Fibroblast of lung (primary cell): ENCODE results near the gene ZYG11B. TPM values are rescaled to one million over a fixed set of nuclear protein-coding genes. Genes with fewer than 3 reads are reported as not detected.

Experiments used
- DNase-seq, 2 donors: peaks; one replicate each; pipeline versions ENCODE4 v3.0.0 to v3.0.0-alpha.2; 2010; ENCODE audit warnings: low read depth in 2 of 2
- H2AFZ ChIP-seq: 2 replicates; pipeline ENCODE4 v1.5.1; 2012; ENCODE audit warnings: low read length, control low read depth, inconsistent platforms
- H3K27ac ChIP-seq: 2 replicates; pipeline ENCODE4 v1.5.1; 2011; ENCODE audit warnings: low read length, control low read depth; ENCODE audit not compliant: insufficient read depth
- H3K27me3 ChIP-seq: 2 replicates; pipeline ENCODE4 v1.5.1; 2011; ENCODE audit warnings: mild to moderate bottlenecking, low read length; ENCODE audit not compliant: control insufficient read depth, insufficient read depth
- H3K36me3 ChIP-seq: 2 replicates; pipeline ENCODE4 v1.5.1; 2011; ENCODE audit warnings: low read length; ENCODE audit not compliant: control insufficient read depth, insufficient read depth
- H3K4me1 ChIP-seq: 2 replicates; pipeline ENCODE4 v1.5.1; 2011; ENCODE audit warnings: low read length; ENCODE audit not compliant: control insufficient read depth, insufficient read depth; ENCODE audit errors: extremely low read depth
- H3K4me2 ChIP-seq: 2 replicates; pipeline ENCODE4 v1.5.1; 2011; ENCODE audit warnings: low read length, control low read depth; ENCODE audit not compliant: insufficient read depth; ENCODE audit errors: extremely low read depth
- H3K4me3 ChIP-seq, 4 experiments: fragments of 200-600 bp in 1 of 4; sonication (generic) in 1 of 4; replicated peaks in 1 of 4; 2 replicates each; pipeline ENCODE4 v1.5.1; 2011 to 2016; ENCODE audit warnings: low read length in 4 of 4, low read depth in 3 of 4, mild to moderate bottlenecking in 3 of 4, control low read depth in 2 of 4, inconsistent platforms in 1 of 4, mixed read lengths in 1 of 4; ENCODE audit not compliant: insufficient read depth in 1 of 4; ENCODE audit errors: control extremely low read depth in 1 of 4
- H3K79me2 ChIP-seq: 2 replicates; pipeline ENCODE4 v1.5.1; 2012; ENCODE audit warnings: mild to moderate bottlenecking, low read length, inconsistent platforms; ENCODE audit not compliant: control insufficient read depth, insufficient read depth
- H3K9ac ChIP-seq: 2 replicates; pipeline ENCODE4 v1.5.1; 2011; ENCODE audit warnings: mild to moderate bottlenecking, low read length, control low read depth; ENCODE audit not compliant: insufficient read depth
- H3K9me3 ChIP-seq: 2 replicates; pipeline ENCODE4 v1.5.1; 2012; ENCODE audit warnings: low read depth, low read length; ENCODE audit not compliant: control insufficient read depth, insufficient read depth
- H4K20me1 ChIP-seq: 2 replicates; pipeline ENCODE4 v1.5.1; 2011; ENCODE audit warnings: low read length; ENCODE audit not compliant: control insufficient read depth, insufficient read depth; ENCODE audit errors: extremely low read depth
- EZH2 ChIP-seq: IDR thresholded peaks from 2 replicates; pipeline ENCODE4 v1.5.1; 2012; ENCODE audit warnings: low read length, control low read depth, mild to moderate bottlenecking; ENCODE audit errors: missing control alignments
- polyA plus RNA-seq, 2 donors: library from polyadenylated mRNA; depleted of rRNA in 1 of 2; stranded (reverse) in 1 of 2; unstranded in 1 of 2; fragments of >200 nt; gene quantifications; 2 replicates each; pipeline ENCODE4 v1.2.1, GENCODE V29; 2011 to 2012; ENCODE audit warnings: missing spikeins in 1 of 2
- total RNA-seq: library from RNA; depleted of rRNA; stranded (reverse); fragments of >200 nt; gene quantifications from 2 replicates; pipeline ENCODE4 v1.2.1, GENCODE V29; 2014
- TF ChIP-seq, protein P1 (sequence below), 2 donors: IDR thresholded peaks in 1 of 2; conservative IDR thresholded peaks in 1 of 2; 1 replicate in 1 of 2; 2 replicates in 1 of 2; pipeline ENCODE4 v1.5.1; 2011 to 2012; ENCODE audit warnings: low read length in 2 of 2, control low read depth in 1 of 2, inconsistent platforms in 1 of 2, low read depth in 1 of 2, mild to moderate bottlenecking in 1 of 2

Gene ZYG11B
- total and polyA plus RNA-seq, 2 donors (not counting 1 experiment from before 2014, with no cell fraction given) = 30.2 to 50.7 TPM

DNA sequence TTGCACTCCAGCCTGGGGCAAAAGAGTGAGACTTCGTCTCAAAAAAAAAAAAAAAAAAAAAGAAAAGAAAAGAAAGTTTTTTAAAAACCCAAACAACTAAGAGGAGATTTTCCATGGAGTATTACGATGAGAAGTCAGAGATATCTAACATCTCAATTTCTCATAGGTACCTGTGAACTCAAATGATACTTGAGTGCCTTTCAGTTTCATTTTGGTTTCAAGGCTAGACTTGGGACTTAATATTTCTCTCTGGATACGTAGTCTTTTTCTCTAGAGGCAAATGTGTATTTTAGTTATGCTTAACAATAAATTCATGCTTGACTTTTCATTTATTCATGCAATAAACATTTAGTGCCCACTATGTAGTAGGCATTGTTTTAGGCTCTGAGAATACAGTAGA lies 15.0 kb downstream of the ZYG11B start:
- DNase-seq = no peak
- H2AFZ ChIP-seq = no peak overlapping the region
- no peaks in the 10 kb centered on the region for H4K20me1 ChIP-seq
- H3K36me3 ChIP-seq = no peaks in the 10 kb centered on the region
- no peak overlapping the region for H3K4me3 ChIP-seq
- no peaks in the 10 kb centered on the region for H3K4me1 ChIP-seq
- no peak overlapping the region for H3K27ac ChIP-seq
- no peaks in the 10 kb centered on the region for H3K27me3 ChIP-seq
- no peaks in the 10 kb centered on the region for H3K9me3 ChIP-seq
- TF ChIP-seq, protein P1, sequence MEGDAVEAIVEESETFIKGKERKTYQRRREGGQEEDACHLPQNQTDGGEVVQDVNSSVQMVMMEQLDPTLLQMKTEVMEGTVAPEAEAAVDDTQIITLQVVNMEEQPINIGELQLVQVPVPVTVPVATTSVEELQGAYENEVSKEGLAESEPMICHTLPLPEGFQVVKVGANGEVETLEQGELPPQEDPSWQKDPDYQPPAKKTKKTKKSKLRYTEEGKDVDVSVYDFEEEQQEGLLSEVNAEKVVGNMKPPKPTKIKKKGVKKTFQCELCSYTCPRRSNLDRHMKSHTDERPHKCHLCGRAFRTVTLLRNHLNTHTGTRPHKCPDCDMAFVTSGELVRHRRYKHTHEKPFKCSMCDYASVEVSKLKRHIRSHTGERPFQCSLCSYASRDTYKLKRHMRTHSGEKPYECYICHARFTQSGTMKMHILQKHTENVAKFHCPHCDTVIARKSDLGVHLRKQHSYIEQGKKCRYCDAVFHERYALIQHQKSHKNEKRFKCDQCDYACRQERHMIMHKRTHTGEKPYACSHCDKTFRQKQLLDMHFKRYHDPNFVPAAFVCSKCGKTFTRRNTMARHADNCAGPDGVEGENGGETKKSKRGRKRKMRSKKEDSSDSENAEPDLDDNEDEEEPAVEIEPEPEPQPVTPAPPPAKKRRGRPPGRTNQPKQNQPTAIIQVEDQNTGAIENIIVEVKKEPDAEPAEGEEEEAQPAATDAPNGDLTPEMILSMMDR (conservative IDR thresholded peaks at IDR 0.05 in 1 of 2, IDR thresholded peaks at IDR 0.05 in 1 of 2; ENCODE audit: low read depth in 1 of 2, low read length in 2 of 2) = no peak
- no peak for TF ChIP-seq EZH2
- no peak overlapping the region for H3K9ac ChIP-seq
- no peaks in the 10 kb centered on the region for H3K79me2 ChIP-seq
- H3K4me2 ChIP-seq = no peak overlapping the region

DNA sequence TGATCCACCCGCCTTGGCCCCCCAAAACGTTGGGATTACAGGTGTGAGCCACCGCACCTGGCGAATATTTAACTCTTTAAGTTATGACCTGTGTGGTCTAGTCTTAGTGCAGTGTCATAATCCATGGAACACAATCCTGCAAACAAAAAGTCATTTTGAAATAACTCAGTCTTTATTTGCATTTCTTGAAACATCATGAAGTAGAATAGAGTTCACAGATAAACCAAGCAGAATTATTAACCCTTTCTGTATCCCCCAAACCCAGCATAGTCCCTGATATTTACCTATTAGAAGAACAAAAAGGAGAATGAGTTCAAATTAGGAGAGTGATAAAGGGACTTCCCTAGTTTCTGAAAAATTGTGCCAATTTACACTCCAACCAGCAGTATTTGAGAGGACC lies 19.9 kb downstream of the ZYG11B start:
- no peaks in the 10 kb centered on the region for H3K79me2 ChIP-seq
- H3K4me1 ChIP-seq = no peaks in the 10 kb centered on the region

DNA sequence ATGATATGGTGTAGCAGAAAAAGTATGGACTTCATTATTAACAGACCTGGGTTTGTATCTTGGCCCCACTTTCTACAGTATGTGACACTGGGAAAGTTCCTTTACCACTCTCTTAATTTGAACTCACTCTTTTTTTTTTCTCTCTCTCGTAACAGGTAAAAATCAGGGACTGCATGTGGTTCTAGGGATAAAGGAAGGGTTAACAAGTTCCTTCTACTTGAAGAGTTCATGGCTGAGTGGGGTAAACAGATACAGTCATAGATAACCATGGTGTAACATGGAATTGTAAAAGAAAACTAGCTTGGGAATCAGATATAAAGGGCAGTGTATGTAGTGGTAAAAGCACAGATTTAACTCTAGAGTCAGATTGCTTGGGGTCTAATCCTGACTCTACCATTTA lies 21.2 kb downstream of the ZYG11B start:
- no peaks in the 10 kb centered on the region for H3K27me3 ChIP-seq
- peaks cover 2% of the 10 kb centered on the region for H3K79me2 ChIP-seq
- H3K4me1 ChIP-seq = peaks cover 2% of the 10 kb centered on the region
- no peak overlapping the region for H3K4me2 ChIP-seq
- H3K36me3 ChIP-seq = no peaks in the 10 kb centered on the region
- no peak overlapping the region for H3K9ac ChIP-seq
- no peaks in the 10 kb centered on the region for H3K9me3 ChIP-seq
- no peak overlapping the region for H2AFZ ChIP-seq
- TF ChIP-seq, protein P1 (conservative IDR thresholded peaks at IDR 0.05 in 1 of 2, IDR thresholded peaks at IDR 0.05 in 1 of 2; ENCODE audit: low read depth in 1 of 2, low read length in 2 of 2) = no peak
- TF ChIP-seq EZH2 = no peak
- H3K4me3 ChIP-seq = no peak overlapping the region
- H3K27ac ChIP-seq = no peak overlapping the region
- no peaks in the 10 kb centered on the region for H4K20me1 ChIP-seq
- DNase-seq = no peak

More for the DNA sequence above, 19.9 kb downstream of the ZYG11B start:
- no peak overlapping the region for H3K27ac ChIP-seq
- TF ChIP-seq EZH2 = no peak
- TF ChIP-seq, protein P1 (conservative IDR thresholded peaks at IDR 0.05 in 1 of 2, IDR thresholded peaks at IDR 0.05 in 1 of 2; ENCODE audit: low read depth in 1 of 2, low read length in 2 of 2) = no peak
- H3K4me3 ChIP-seq = no peak overlapping the region
- H3K27me3 ChIP-seq = no peaks in the 10 kb centered on the region
- no peak overlapping the region for H3K4me2 ChIP-seq
- H4K20me1 ChIP-seq = no peaks in the 10 kb centered on the region
- no peak overlapping the region for H3K9ac ChIP-seq
- H3K9me3 ChIP-seq = no peaks in the 10 kb centered on the region
- H3K36me3 ChIP-seq = no peaks in the 10 kb centered on the region
- no peak overlapping the region for H2AFZ ChIP-seq
- DNase-seq = no peak
